Measurements from ENCODE around the gene FSTL5. TPM values are rescaled to one million over a fixed set of nuclear protein-coding genes. Genes with fewer than 3 reads are reported as not detected.

FSTL5 gene
- total RNA-seq, 1 experiment from 2014 or later = not detected

DNA sequence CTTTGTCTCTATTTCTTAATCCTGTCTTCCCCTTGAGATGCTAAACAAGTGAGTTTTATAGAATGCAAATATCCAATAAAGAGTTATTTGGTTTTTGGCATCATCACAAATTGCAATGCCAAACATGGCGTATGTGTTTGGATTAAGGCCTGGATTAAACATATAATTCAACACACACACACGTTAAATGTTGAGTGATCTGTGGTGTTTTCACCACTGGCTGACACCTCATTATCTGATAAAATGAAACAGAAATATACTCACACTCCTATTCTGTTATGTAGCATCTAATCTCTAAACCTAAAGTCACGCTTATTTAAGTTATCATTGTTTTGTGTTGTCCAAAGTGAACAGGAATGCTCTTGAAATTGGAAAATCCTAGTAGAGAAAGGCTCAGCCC lies 506.2 kb downstream of the FSTL5 start:
- Histone ChIP-seq H3K4me2 (ENCODE audit: low read length) (no peak overlapping the region), H3K27me3 (ENCODE audit: insufficient read depth, low read length) (no peaks in the 10 kb centered on the region), H3K27ac (ENCODE audit: low read depth, low read length) (no peak overlapping the region), H3K9me3 (ENCODE audit: control insufficient read depth in 1 of 2, insufficient read depth in 1 of 2, low read depth in 1 of 2, low read length in 2 of 2) (no peaks in the 10 kb centered on the region), H3K9me2 (ENCODE audit: insufficient read depth) (no peaks in the 10 kb centered on the region), H3K36me3 (ENCODE audit: control insufficient read depth in 1 of 2, insufficient read depth in 2 of 2, low read length in 2 of 2) (no peaks in the 10 kb centered on the region; a peak in 1 of 4 replicates), H3K4me3 (replicated peaks in 1 of 2; ENCODE audit: low read depth in 1 of 2, low read length in 2 of 2) (no peak overlapping the region), H3K9ac (ENCODE audit: low read length) (no peak overlapping the region), H4K20me1 (ENCODE audit: insufficient read depth) (no peaks in the 10 kb centered on the region), H3K4me1 (ENCODE audit: control insufficient read depth in 1 of 2, insufficient read depth in 2 of 2, low read length in 2 of 2) (no peaks in the 10 kb centered on the region), H3K79me2 (ENCODE audit: insufficient read depth, low read length) (no peaks in the 10 kb centered on the region), H2AFZ (ENCODE audit: low read depth, low read length, poor library complexity, severe bottlenecking) (no peak overlapping the region)
- ChIA-PET POLR2A (no interaction called here), CTCF (no interaction called here), RAD21 (ENCODE audit: low non-redundant PET in 1 of 2, low total read pairs in 2 of 2, uncharacterized antibody in 2 of 2, unreplicated experiment in 2 of 2) (no interaction called here)
- intact Hi-C loops (cut with micrococcal nuclease) = no loop called here
- no peak for ATAC-seq
- DNase-seq (ENCODE audit: low read depth, low spot score) = no peak
- no peak for TF ChIP-seq SRF (IDR thresholded peaks at IDR 0.05; ENCODE audit: low read depth)
- no peak for TF ChIP-seq EGR1 (IDR thresholded peaks at IDR 0.05; ENCODE audit: low read depth)
- TF ChIP-seq FOSL1 (IDR thresholded peaks at IDR 0.05; ENCODE audit: low read depth) = no peak
- TF ChIP-seq ZNF274 (IDR thresholded peaks at IDR 0.05; ENCODE audit: low read depth, low read length) = no peak
- no peak for TF ChIP-seq ELF1 (IDR thresholded peaks at IDR 0.05; ENCODE audit: borderline replicate concordance, low read depth)
- TF ChIP-seq, protein P1, sequence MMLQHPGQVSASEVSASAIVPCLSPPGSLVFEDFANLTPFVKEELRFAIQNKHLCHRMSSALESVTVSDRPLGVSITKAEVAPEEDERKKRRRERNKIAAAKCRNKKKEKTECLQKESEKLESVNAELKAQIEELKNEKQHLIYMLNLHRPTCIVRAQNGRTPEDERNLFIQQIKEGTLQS (IDR thresholded peaks at IDR 0.05) = no peak
- no peak for TF ChIP-seq SP1 (IDR thresholded peaks at IDR 0.05; ENCODE audit: low read depth)
- no peak for TF ChIP-seq POLR2AphosphoS5 (IDR thresholded peaks at IDR 0.05; ENCODE audit: low read depth, low read length)
- no peak for TF ChIP-seq CBX3 (IDR thresholded peaks at IDR 0.05; ENCODE audit: low read depth)
- no peak for TF ChIP-seq SIN3A (IDR thresholded peaks at IDR 0.05; ENCODE audit: low read depth)
- TF ChIP-seq CEBPB (IDR thresholded peaks at IDR 0.05; ENCODE audit: low read depth) = no peak
- TF ChIP-seq, protein P2, sequence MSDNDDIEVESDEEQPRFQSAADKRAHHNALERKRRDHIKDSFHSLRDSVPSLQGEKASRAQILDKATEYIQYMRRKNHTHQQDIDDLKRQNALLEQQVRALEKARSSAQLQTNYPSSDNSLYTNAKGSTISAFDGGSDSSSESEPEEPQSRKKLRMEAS (IDR thresholded peaks at IDR 0.05) = no peak
- TF ChIP-seq, protein P3, sequence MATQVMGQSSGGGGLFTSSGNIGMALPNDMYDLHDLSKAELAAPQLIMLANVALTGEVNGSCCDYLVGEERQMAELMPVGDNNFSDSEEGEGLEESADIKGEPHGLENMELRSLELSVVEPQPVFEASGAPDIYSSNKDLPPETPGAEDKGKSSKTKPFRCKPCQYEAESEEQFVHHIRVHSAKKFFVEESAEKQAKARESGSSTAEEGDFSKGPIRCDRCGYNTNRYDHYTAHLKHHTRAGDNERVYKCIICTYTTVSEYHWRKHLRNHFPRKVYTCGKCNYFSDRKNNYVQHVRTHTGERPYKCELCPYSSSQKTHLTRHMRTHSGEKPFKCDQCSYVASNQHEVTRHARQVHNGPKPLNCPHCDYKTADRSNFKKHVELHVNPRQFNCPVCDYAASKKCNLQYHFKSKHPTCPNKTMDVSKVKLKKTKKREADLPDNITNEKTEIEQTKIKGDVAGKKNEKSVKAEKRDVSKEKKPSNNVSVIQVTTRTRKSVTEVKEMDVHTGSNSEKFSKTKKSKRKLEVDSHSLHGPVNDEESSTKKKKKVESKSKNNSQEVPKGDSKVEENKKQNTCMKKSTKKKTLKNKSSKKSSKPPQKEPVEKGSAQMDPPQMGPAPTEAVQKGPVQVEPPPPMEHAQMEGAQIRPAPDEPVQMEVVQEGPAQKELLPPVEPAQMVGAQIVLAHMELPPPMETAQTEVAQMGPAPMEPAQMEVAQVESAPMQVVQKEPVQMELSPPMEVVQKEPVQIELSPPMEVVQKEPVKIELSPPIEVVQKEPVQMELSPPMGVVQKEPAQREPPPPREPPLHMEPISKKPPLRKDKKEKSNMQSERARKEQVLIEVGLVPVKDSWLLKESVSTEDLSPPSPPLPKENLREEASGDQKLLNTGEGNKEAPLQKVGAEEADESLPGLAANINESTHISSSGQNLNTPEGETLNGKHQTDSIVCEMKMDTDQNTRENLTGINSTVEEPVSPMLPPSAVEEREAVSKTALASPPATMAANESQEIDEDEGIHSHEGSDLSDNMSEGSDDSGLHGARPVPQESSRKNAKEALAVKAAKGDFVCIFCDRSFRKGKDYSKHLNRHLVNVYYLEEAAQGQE (IDR thresholded peaks at IDR 0.05; ENCODE audit: low read depth) = no peak
- no peak for TF ChIP-seq EZH2 (IDR thresholded peaks at IDR 0.05)
- TF ChIP-seq POLR2A (IDR thresholded peaks at IDR 0.05; ENCODE audit: borderline replicate concordance, extremely low read depth, insufficient read depth, insufficient read length) = no peak
- no peak for TF ChIP-seq RAD21 (IDR thresholded peaks at IDR 0.05; ENCODE audit: low read depth)
- BruUV-seq (replicated peaks) = no TSS peak
